HG02840 (cell line): ENCODE measurements around the gene EDEM3.

Source experiments
- ATAC-seq: cut with Tn5 transposase; IDR thresholded peaks from one replicate; pipeline ENCODE4 v1.9.1; 2021; ENCODE audit warnings: mild to moderate bottlenecking, moderate library complexity, moderate number of reproducible peaks; ENCODE audit not compliant: unreplicated experiment, low FRiP score

EDEM3 gene

GRCh38 chr1:184745110-184745509 lies 9.5 kb downstream of the EDEM3 start:
- ATAC-seq: no peak

- ATAC-seq: no peak
These were observed 11.4 kb downstream of the EDEM3 start for GRCh38 chr1:184743062-184743756.

DNA sequence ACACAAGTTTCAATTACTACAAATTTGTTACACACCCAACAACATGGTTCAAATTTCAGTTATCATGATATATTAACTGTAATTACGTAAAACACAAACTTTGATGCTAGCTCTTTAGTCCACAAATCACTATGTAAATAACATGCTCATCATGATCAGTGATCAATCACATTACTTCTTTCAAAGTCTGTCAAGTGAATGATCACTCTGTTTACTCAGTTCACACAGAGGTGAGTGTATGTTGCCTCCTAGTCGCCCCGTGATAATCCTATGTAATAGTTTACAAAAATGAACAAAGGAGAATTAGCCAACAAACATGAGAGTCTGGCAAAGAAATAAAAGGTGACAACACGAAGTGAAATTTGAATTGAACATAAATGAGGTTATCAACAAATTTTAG lies 14.3 kb downstream of the EDEM3 start:
- no peak for ATAC-seq

DNA sequence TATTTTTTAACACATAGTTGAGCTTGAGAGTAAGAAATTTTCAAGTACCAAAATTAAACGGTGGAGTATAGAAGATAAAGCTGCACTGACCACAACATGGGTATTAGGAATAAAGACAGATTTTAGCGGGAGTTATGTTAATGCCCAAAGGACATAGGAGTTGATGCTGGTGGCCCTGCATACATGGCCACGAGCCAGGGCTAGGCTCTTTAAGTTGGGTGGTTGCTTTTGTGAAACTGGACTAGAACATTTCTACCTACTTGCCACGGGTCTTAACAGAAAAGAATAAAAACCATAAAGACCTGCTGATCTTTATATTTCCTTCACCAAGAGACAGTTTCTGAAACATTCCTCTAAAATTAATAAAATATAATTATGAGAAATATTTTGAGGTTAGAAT lies 14.9 kb downstream of the EDEM3 start:
- no peak for ATAC-seq

- no peak for ATAC-seq
These were observed 15.6 kb downstream of the EDEM3 start for GRCh38 chr1:184739070-184739469.

- ATAC-seq: no peak
These were observed 19.7 kb downstream of the EDEM3 start for GRCh38 chr1:184734980-184735379.

DNA sequence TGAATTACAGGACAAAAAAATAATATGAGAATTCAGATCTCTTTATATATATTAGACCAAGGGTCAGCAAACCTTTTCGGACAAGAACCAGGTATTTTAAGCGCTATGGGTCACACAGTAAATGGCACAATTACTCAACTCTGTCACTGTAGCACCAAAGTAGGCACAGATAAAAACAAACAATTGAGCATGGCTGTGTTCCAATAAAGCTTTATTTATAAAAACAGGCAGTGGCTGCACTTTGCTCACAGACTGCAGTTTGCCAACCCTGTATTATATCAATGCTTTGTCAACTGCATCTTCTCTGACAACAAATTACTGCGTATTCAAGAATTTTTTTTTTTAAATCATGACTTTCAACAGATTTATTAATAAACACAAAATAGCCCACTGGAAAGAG lies 29.8 kb downstream of the EDEM3 start:
- no peak for ATAC-seq

DNA sequence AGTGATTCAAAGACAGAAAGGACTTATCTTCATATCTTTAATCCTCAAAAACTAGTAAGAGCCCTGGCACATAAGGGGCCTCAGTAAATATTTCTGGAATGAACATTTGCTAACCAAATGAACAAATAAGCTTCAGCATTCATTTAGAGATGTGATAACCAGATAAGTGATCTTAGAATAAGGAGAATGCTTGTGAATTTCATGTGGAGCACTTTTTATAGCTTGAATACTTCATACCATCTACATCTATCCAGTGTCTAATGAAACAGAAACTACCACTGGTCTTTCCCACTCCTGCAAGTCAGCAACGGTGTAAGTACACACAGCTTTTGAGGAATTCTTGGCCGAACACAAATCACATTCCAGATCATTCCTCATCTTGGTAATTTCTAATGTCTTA lies 38.5 kb downstream of the EDEM3 start:
- ATAC-seq: no peak

DNA sequence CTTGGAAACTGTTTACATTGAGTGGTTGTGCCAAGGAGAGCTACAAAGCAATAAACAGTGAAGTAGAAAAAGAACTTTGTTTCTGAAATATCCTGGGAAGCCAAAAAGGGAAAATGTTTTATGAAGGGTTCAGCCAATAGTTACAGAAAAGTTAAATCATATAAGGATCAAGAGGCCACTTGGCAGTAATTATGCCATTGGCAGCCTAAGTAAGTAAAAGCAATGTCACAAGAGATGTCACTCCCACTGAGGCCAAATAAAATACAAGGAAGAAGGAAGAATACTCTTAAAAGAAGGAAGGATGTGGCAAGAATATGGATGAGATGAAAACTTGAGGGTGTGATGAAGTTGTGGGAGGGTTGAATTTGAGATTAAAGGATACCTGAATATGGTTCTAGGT lies 45.2 kb downstream of the EDEM3 start:
- ATAC-seq: no peak

DNA sequence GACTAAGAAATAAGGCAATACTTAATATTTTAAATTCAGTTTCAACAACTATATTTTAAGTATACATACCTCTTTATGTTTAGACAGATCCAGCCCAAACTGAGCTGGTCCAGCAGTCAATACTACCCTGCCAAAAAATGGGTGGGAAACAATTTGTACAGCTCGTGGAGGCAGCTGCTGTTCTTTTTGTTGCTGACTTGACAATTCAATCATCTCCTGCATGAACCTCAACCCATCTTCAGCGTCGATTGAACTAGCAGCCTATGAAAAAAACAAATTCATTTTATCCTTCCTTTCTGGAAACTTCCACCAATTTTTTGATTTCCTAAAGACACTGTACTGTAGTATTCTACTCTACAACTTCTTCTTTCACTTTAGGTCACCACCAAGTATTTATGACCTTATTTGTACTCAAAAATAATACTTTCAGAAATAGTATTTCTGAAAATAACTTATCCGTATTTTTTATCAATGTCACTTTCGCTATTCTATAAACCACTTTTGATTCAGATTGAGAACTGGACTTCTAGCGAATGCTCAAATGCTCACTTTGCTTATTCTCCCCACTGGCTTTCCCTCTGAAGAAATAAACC lies 46.5 kb downstream of the EDEM3 start:
- no peak for ATAC-seq

DNA sequence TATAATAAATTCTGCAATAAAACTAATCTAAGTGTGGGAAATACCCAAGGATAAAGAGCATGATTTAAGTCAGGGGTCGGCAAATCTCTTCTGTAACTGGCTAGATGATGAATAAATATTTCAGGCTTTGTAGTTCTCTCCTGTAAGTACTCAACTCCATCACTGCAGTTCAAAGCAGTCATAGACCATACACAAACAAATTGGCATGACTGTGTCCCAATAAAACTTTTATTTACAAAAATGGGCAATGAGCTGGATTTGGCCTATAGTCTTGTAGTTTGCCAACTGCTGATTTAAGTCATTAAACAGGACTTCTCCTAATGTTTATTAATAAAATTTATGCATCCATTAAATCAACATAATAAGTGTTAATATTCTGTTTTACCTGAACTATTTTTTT lies 49.4 kb downstream of the EDEM3 start:
- no peak for ATAC-seq

- ATAC-seq: no peak
These were observed 52.8 kb downstream of the EDEM3 start for GRCh38 chr1:184701816-184702215.

- ATAC-seq: no peak
These were observed 55.7 kb downstream of the EDEM3 start for GRCh38 chr1:184698969-184699368.

- ATAC-seq: no peak
These were observed 56.6 kb downstream of the EDEM3 start for GRCh38 chr1:184698016-184698415.

DNA sequence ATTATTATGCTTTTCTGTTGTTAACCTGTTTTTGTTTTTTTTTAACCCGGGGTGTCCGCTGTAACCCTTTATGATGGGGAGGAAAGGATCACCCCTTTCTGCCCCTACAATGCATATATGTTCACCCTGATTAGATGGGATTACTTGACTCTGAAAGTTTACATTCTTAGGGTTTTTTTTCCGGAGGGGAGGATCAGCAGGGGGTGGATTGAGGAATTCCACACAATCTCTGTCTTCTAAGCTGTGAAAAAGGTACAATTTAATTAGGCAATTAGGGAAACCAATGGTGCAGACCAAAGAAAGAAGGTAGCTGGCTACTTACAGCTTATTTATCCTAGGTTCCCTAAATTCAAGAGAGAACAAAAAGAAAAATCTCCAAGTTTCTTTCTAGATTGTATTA lies 58.3 kb downstream of the EDEM3 start:
- no peak for ATAC-seq

- ATAC-seq: no peak
These were observed 59.6 kb downstream of the EDEM3 start for GRCh38 chr1:184695023-184695422.

- no peak for ATAC-seq
These were observed 61.6 kb downstream of the EDEM3 start for GRCh38 chr1:184693011-184693410.

DNA sequence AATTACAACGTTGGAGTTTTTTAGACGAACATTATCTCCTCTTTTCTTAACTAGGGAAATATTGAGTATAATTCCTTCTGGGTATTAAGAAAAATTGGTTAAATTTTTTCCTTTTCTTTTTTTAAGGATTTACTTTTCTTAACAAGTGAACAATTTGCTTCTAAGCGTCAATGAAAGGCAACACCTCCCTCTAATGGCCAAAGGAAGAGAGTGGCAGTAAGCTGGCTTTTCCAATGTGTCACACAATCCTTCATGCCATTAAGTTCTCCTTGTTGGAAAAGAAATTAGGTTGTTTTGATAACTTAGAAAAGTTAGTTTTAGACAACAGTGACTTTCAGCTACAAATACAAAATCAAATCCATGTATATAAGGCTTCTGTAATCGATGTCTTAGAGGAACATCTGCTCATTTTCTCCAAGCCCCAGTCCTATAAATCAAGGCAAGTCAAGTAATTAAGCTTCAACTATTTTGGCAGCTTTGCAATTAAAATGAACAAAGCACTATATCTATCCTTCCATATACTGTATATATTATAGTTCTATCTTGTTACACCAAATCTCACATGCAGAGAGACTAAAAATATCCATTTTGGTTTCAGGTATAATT lies 62.8 kb downstream of the EDEM3 start:
- ATAC-seq: no peak

DNA sequence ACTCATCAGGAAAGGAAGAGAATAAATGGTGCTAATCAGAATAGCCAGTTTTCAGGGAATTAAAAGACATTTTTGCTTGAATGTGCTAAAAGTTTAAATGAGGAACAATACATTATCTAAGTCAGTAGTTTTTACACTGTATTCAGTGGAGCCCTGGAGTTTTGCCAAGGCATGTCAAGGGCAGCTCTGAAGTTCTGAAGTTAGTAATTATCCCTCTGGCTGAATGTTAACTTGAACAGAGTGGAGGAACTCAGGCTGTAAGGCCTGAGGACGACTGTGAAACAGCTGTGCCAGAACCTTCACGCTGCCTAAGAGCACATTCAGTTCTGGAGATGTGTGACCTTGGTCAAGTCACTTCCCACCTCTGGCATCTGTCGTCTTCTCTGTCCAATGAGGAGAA lies 68.1 kb downstream of the EDEM3 start:
- no peak for ATAC-seq

DNA sequence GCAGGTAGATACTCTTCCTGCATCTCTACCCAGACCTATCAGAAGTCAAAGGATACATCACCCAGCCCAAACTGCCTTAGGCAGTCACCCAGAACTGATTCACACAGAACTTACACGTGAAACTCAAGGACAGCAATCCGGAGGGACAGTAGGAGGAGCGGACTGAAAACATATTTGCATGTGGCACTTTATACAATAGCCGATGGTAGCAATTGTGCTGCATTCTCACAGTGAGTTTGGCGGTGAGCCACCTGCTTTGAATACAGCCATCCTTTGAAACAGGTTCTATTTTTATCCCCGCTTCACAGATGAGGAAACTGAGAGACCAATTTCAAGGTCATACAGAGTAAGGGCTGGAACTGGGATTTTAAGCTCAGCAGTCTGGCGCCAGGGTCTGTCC lies 69.5 kb downstream of the EDEM3 start:
- no peak for ATAC-seq

DNA sequence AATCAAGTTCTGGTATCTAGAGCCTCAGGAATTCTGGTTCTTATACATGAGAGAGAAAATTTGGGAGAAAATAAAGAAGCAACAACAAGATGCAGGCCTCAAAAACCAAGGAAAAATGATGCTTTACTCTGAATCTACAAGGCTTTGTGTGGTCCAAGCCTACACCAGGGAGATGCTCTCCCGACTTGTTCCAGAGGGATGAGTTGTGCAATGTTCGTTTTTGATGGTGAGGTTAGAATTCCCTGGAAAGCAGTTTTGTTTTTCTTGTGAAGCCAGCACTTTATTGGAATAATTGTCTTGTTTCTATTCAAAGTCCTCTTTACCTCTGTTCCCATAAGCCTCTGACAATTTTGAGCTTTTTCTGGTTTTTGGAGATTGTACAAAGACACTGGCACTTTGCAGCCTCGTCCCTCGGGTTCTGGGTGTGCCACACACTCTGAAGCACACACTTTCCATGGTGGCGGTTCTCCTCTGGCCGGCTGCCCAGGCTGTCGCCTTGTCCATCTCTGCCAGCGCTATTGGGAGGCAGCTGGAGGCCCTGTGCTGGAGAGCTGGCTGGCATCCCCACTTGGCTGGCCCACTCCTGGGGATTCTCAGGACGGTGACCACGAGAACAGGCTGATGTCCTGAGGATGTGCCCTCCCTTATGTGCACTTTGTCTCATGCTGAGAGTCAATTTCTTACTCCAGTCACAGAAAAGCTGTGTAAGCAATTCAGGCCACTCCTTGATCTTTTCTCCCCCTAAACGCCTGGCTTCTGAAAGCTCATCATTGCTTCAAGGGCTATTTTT lies 70.2 kb downstream of the EDEM3 start:
- no peak for ATAC-seq
